Measurements from ENCODE around the gene UBA7. TPM values are rescaled to one million over a fixed set of nuclear protein-coding genes. Genes with fewer than 3 reads are reported as not detected.

The UBA7 gene
- 100 to 1,000 TPM; 246 to 299 (median 293) TPM for total RNA-seq
- total RNA-seq (2013), result 147 TPM
- total RNA-seq, result 28.3 to 283 (median 168) reads per million in 29 experiments

GRCh38 chr3:49813497-49814174 lies at the start of gene UBA7:
UBA7 (minus strand) TSS chr3:49813953; CDS start chr3:49813787, 166 bp downstream.
- peaks cover 2 to 41% of the 10 kb centered on the region in 2 experiments for H3K4me1 ChIP-seq (ENCODE audit: control insufficient read depth in 1 of 2, extremely low read depth in 1 of 2, insufficient read depth in 2 of 2, low read length in 2 of 2)
- DNase-seq (peak in 18 of 35 experiments; percentile 11 to 65 (median 25)), ATAC-seq (replicated peaks in 1 of 4) (peak; percentile 86 to 93 (median 89))
- peaks cover 0 to 41% of the 10 kb centered on the region in 2 donors for H3K36me3 ChIP-seq (ENCODE audit: control insufficient read depth in 2 of 2, extremely low read depth in 1 of 2, insufficient read depth in 1 of 2, low read length in 1 of 2)
- 0% methylated on average over 1 of the region's 9 CpGs for WGBS (ENCODE audit: insufficient coverage)
- peak within 1 kb of the TSS; percentile 65 to 82 for H3K4me3 ChIP-seq (ENCODE audit: control insufficient read depth in 1 of 2, extremely low read depth in 1 of 2, low read length in 1 of 2)
- peaks cover 42 to 49% (median 44%) of the 10 kb centered on the region in 3 donors for H3K4me1 Mint-ChIP-seq
- ChIA-PET CTCF (interaction anchor here in 1 of 2 donors (0.5 to 1.7 kb wide), 3 partner anchors 11 to 1744 kb away, joined by 5 to 22 read pairs (median 5); partner anchors contain the start of gene INKA1), POLR2A (interaction anchor here (0.6 kb wide), 3 partner anchors 30 to 1769 kb away, joined by 3 to 5 read pairs (median 3); no protein-coding TSS in a partner anchor)
- H3K9me3 ChIP-seq, result no peaks in the 10 kb centered on the region
- no peaks in the 10 kb centered on the region for H3K9me3 Mint-ChIP-seq
- peak within 1 kb of the TSS; percentile 85 to 97 (median 95) for H3K4me3 Mint-ChIP-seq
- H3K27me3 ChIP-seq (replicated peaks in 1 of 2; ENCODE audit: control insufficient read depth in 2 of 2, extremely low read depth in 1 of 2, insufficient read depth in 2 of 2, low read length in 1 of 2), result no peaks in the 10 kb centered on the region
- H3K36me3 Mint-ChIP-seq, result peaks cover 19% of the 10 kb centered on the region
- no peaks in the 10 kb centered on the region for H3K27me3 Mint-ChIP-seq
- H3K27ac Mint-ChIP-seq, result peak within 1 kb of the TSS; percentile 98 to 99
- H3K27ac ChIP-seq (ENCODE audit: low read length), result peak within 1 kb of the TSS; percentile 88

GRCh38 chr3:49859576-49860305 lies 46.0 kb upstream of the UBA7 start:
- ATAC-seq (replicated peaks in 1 of 4) (no peak), DNase-seq (no peak)
- Mint-ChIP-seq H3K9me3 (no peaks in the 10 kb centered on the region), H3K4me3 (no peak overlapping the region), H3K4me1 (peaks cover 10 to 16% (median 14%) of the 10 kb centered on the region in 3 donors), H3K36me3 (no peaks in the 10 kb centered on the region), H3K27ac (no peak overlapping the region), H3K27me3 (peaks cover 5 to 11% of the 10 kb centered on the region in 2 donors)
- ChIA-PET CTCF (no interaction called here), POLR2A (no interaction called here)
- no peak overlapping the region for H3K27ac ChIP-seq (ENCODE audit: low read length)
- no peaks in the 10 kb centered on the region for H3K36me3 ChIP-seq (ENCODE audit: control insufficient read depth in 2 of 2, extremely low read depth in 1 of 2, insufficient read depth in 1 of 2, low read length in 1 of 2)
- H3K27me3 ChIP-seq (replicated peaks in 1 of 2; ENCODE audit: control insufficient read depth in 2 of 2, extremely low read depth in 1 of 2, insufficient read depth in 2 of 2, low read length in 1 of 2), result peaks cover 4 to 25% of the 10 kb centered on the region in 2 experiments
- peaks cover 9 to 15% of the 10 kb centered on the region in 2 experiments for H3K4me1 ChIP-seq (ENCODE audit: control insufficient read depth in 1 of 2, extremely low read depth in 1 of 2, insufficient read depth in 2 of 2, low read length in 2 of 2)
- 84% methylated on average over 5 of the region's 12 CpGs for WGBS (ENCODE audit: insufficient coverage)
- H3K4me3 ChIP-seq (ENCODE audit: control insufficient read depth in 1 of 2, extremely low read depth in 1 of 2, low read length in 1 of 2), result no peak overlapping the region
- H3K9me3 ChIP-seq, result no peaks in the 10 kb centered on the region

- ATAC-seq (replicated peaks in 1 of 4) (peak; percentile 98 to 100 (median 100)), DNase-seq (peak; percentile 74 to 97 (median 88))
- no peaks in the 10 kb centered on the region for H3K9me3 Mint-ChIP-seq
- H3K36me3 Mint-ChIP-seq, result no peaks in the 10 kb centered on the region
- peak within 1 kb of the TSS; percentile 64 for H3K27ac ChIP-seq (ENCODE audit: low read length)
- H3K9me3 ChIP-seq, result no peaks in the 10 kb centered on the region
- peak within 1 kb of the TSS; percentile 57 to 86 for H3K4me3 ChIP-seq (ENCODE audit: control insufficient read depth in 1 of 2, extremely low read depth in 1 of 2, low read length in 1 of 2)
- peaks cover 10 to 16% (median 14%) of the 10 kb centered on the region in 3 donors for H3K4me1 Mint-ChIP-seq
- no peaks in the 10 kb centered on the region for H3K27me3 Mint-ChIP-seq
- WGBS (ENCODE audit: insufficient coverage), result 4% methylated on average over 51 of the region's 52 CpGs
- no peaks in the 10 kb centered on the region for H3K36me3 ChIP-seq (ENCODE audit: control insufficient read depth in 2 of 2, extremely low read depth in 1 of 2, insufficient read depth in 1 of 2, low read length in 1 of 2)
- peaks cover 9 to 15% of the 10 kb centered on the region in 2 experiments for H3K4me1 ChIP-seq (ENCODE audit: control insufficient read depth in 1 of 2, extremely low read depth in 1 of 2, insufficient read depth in 2 of 2, low read length in 2 of 2)
- H3K27me3 ChIP-seq (replicated peaks in 1 of 2; ENCODE audit: control insufficient read depth in 2 of 2, extremely low read depth in 1 of 2, insufficient read depth in 2 of 2, low read length in 1 of 2), result peaks cover 0 to 1% of the 10 kb centered on the region in 2 experiments
- ChIA-PET CTCF (no interaction called here), POLR2A (interaction anchor here (0.5 to 0.7 kb wide), 2 partner anchors 51 to 376 kb away, joined by 3 to 4 read pairs; no protein-coding TSS in a partner anchor)
- peak within 1 kb of the TSS; percentile 78 to 93 for H3K27ac Mint-ChIP-seq
- H3K4me3 Mint-ChIP-seq, result peak within 1 kb of the TSS; percentile 81 to 89 (median 82)
Measured at GRCh38 chr3:49856181-49857005, 42.6 kb upstream of the UBA7 start, which contains the start of gene TRAIP. TRAIP (minus strand) TSS chr3:49856564; CDS start chr3:49856453, 111 bp downstream.

GRCh38 chr3:49855662-49856061 lies 41.9 kb upstream of the UBA7 start:
- no peak overlapping the region for H3K27ac ChIP-seq (ENCODE audit: low read length)
- H3K4me1 ChIP-seq (ENCODE audit: control insufficient read depth in 1 of 2, extremely low read depth in 1 of 2, insufficient read depth in 2 of 2, low read length in 2 of 2), result peaks cover 9 to 15% of the 10 kb centered on the region in 2 experiments
- Mint-ChIP-seq H3K27ac (no peak overlapping the region), H3K36me3 (no peaks in the 10 kb centered on the region), H3K4me3 (peak overlapping the region; percentile 81 to 89 (median 82)), H3K4me1 (peaks cover 10 to 16% (median 14%) of the 10 kb centered on the region in 3 donors), H3K27me3 (no peaks in the 10 kb centered on the region), H3K9me3 (no peaks in the 10 kb centered on the region)
- H3K4me3 ChIP-seq (ENCODE audit: control insufficient read depth in 1 of 2, extremely low read depth in 1 of 2, low read length in 1 of 2), result peak overlapping the region; percentile 57 to 86
- ChIA-PET CTCF (no interaction called here), POLR2A (interaction anchor here in 1 of 2 donors (0.7 kb wide), 1 partner anchor 51 kb away, joined by 3 read pairs; no protein-coding TSS in a partner anchor)
- WGBS (ENCODE audit: insufficient coverage), result 62% methylated on average over 3 of the region's 5 CpGs
- H3K9me3 ChIP-seq, result no peaks in the 10 kb centered on the region
- ATAC-seq (replicated peaks in 1 of 4), result no peak
- no peak for DNase-seq
- no peaks in the 10 kb centered on the region for H3K27me3 ChIP-seq (replicated peaks in 1 of 2; ENCODE audit: control insufficient read depth in 2 of 2, extremely low read depth in 1 of 2, insufficient read depth in 2 of 2, low read length in 1 of 2)
- H3K36me3 ChIP-seq (ENCODE audit: control insufficient read depth in 2 of 2, extremely low read depth in 1 of 2, insufficient read depth in 1 of 2, low read length in 1 of 2), result no peaks in the 10 kb centered on the region

GRCh38 chr3:49845694-49846093 lies 31.9 kb upstream of the UBA7 start:
- Histone ChIP-seq H3K27me3 (replicated peaks in 1 of 2; ENCODE audit: control insufficient read depth in 2 of 2, extremely low read depth in 1 of 2, insufficient read depth in 2 of 2, low read length in 1 of 2) (no peaks in the 10 kb centered on the region), H3K4me1 (ENCODE audit: control insufficient read depth in 1 of 2, extremely low read depth in 1 of 2, insufficient read depth in 2 of 2, low read length in 2 of 2) (no peaks in the 10 kb centered on the region), H3K36me3 (ENCODE audit: control insufficient read depth in 2 of 2, extremely low read depth in 1 of 2, insufficient read depth in 1 of 2, low read length in 1 of 2) (peaks cover 0 to 3% of the 10 kb centered on the region in 2 donors), H3K4me3 (ENCODE audit: control insufficient read depth in 1 of 2, extremely low read depth in 1 of 2, low read length in 1 of 2) (no peak overlapping the region), H3K9me3 (no peaks in the 10 kb centered on the region), H3K27ac (ENCODE audit: low read length) (no peak overlapping the region)
- CTCF ChIA-PET, result interaction anchor here in 1 of 2 donors (1.1 kb wide), 1 partner anchor 43 kb away, joined by 3 read pairs; no protein-coding TSS in a partner anchor
- H3K27ac Mint-ChIP-seq, result no peak overlapping the region
- H3K4me1 Mint-ChIP-seq, result no peaks in the 10 kb centered on the region
- ATAC-seq (replicated peaks in 1 of 4) (no peak), DNase-seq (no peak)
- POLR2A ChIA-PET, result interaction anchor here in 1 of 2 donors (0.6 kb wide), 1 partner anchor 1003 kb away, joined by 3 read pairs; no protein-coding TSS in a partner anchor
- no peaks in the 10 kb centered on the region for H3K27me3 Mint-ChIP-seq
- 88% methylated on average over 1 of the region's 3 CpGs for WGBS (ENCODE audit: insufficient coverage)
- no peaks in the 10 kb centered on the region for H3K9me3 Mint-ChIP-seq
- H3K4me3 Mint-ChIP-seq, result no peak overlapping the region
- H3K36me3 Mint-ChIP-seq, result peaks cover 10% of the 10 kb centered on the region

Measured in T-cell (primary cell).